ENCODE measurements around the gene KRTAP5-7. TPM values are rescaled to one million over a fixed set of nuclear protein-coding genes. Genes with fewer than 3 reads are reported as not detected.

The KRTAP5-7 gene
- total RNA-seq, 1 experiment from 2014 or later: not detected

DNA sequence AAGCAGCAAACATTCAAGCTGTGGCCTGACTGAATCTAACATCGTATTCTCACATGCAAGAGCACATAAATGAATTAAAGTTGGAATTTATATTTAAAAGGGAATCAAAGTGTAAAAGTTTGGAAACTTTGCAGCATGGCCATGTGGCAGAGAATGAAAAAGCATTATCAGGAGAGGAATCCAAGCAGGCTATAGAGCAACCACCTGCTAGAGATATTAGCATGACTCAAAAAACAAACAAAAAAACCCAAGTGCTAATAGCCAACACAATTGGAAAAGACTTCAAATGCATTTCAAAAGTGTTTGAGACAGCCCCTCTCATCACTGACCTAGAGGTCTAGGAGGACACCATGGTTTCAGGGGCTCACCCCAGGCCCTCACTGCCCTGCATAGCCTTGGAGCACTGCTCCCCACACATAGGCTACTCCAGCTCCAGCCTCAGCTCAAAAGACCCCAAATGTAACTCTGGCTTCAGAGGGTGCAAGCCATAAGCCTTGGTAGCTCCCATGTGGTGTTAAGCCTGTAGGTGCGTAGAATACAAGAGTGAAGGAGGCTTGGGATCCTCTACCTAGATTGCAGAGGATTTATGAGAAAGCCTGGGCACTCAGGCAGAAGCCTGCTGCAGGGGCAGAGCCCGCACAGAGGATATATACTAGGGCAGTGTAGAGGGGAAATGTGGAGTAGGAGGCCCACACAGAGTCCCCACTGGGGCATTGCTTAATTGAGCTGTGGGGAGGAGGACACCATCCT is 1.7 kb upstream of the KRTAP5-7 start:
- Mint-ChIP-seq H3K27me3 (ENCODE audit: insufficient read depth, unreplicated experiment) (no peaks in the 10 kb centered on the region), H3K36me3 (ENCODE audit: insufficient read depth, unreplicated experiment) (no peaks in the 10 kb centered on the region), H3K4me3 (ENCODE audit: unreplicated experiment) (no peak overlapping the region), H3K9me3 (ENCODE audit: unreplicated experiment) (no peaks in the 10 kb centered on the region), H3K27ac (ENCODE audit: low read depth, unreplicated experiment) (no peak overlapping the region), H3K4me1 (ENCODE audit: insufficient read depth, unreplicated experiment) (no peaks in the 10 kb centered on the region)
- ChIA-PET POLR2A (no interaction called here), CTCF (no interaction called here)
- no peak for TF ChIP-seq CTCF (IDR thresholded peaks at IDR 0.05; ENCODE audit: unreplicated experiment)
- BruUV-seq (replicated peaks): no TSS peak
- no peak for DNase-seq (ENCODE audit: unreplicated experiment)
- intact Hi-C loops (cut with micrococcal nuclease): no loop called here

- Mint-ChIP-seq H3K9me3 (ENCODE audit: unreplicated experiment) (no peaks in the 10 kb centered on the region), H3K27me3 (ENCODE audit: insufficient read depth, unreplicated experiment) (no peaks in the 10 kb centered on the region), H3K27ac (ENCODE audit: low read depth, unreplicated experiment) (no peak overlapping the region), H3K36me3 (ENCODE audit: insufficient read depth, unreplicated experiment) (no peaks in the 10 kb centered on the region), H3K4me3 (ENCODE audit: unreplicated experiment) (no peak overlapping the region), H3K4me1 (ENCODE audit: insufficient read depth, unreplicated experiment) (no peaks in the 10 kb centered on the region)
- intact Hi-C loops (cut with micrococcal nuclease): no loop called here
- BruUV-seq (replicated peaks): no TSS peak
- TF ChIP-seq CTCF (IDR thresholded peaks at IDR 0.05; ENCODE audit: unreplicated experiment): no peak
- ChIA-PET CTCF (no interaction called here), POLR2A (no interaction called here)
- DNase-seq (ENCODE audit: unreplicated experiment): no peak
These were observed 1.1 kb upstream of the KRTAP5-7 start for GRCh38 chr11:71525938-71526495.

GRCh38 chr11:71527576-71528210 is 626 bp downstream of the KRTAP5-7 start:
- intact Hi-C loops (cut with micrococcal nuclease): no loop called here
- H3K4me3 Mint-ChIP-seq (ENCODE audit: unreplicated experiment): no peak overlapping the region
- H3K27me3 Mint-ChIP-seq (ENCODE audit: insufficient read depth, unreplicated experiment): no peaks in the 10 kb centered on the region
- H3K36me3 Mint-ChIP-seq (ENCODE audit: insufficient read depth, unreplicated experiment): no peaks in the 10 kb centered on the region
- no TSS peak for BruUV-seq (replicated peaks)
- H3K27ac Mint-ChIP-seq (ENCODE audit: low read depth, unreplicated experiment): no peak overlapping the region
- no peak for TF ChIP-seq CTCF (IDR thresholded peaks at IDR 0.05; ENCODE audit: unreplicated experiment)
- no peaks in the 10 kb centered on the region for H3K4me1 Mint-ChIP-seq (ENCODE audit: insufficient read depth, unreplicated experiment)
- no peak for DNase-seq (ENCODE audit: unreplicated experiment)
- CTCF ChIA-PET: no interaction called here
- POLR2A ChIA-PET: no interaction called here
- H3K9me3 Mint-ChIP-seq (ENCODE audit: unreplicated experiment): no peaks in the 10 kb centered on the region

- TF ChIP-seq CTCF (IDR thresholded peaks at IDR 0.05; ENCODE audit: unreplicated experiment): no peak
- no peaks in the 10 kb centered on the region for H3K9me3 Mint-ChIP-seq (ENCODE audit: unreplicated experiment)
- no peak overlapping the region for H3K4me3 Mint-ChIP-seq (ENCODE audit: unreplicated experiment)
- POLR2A ChIA-PET: no interaction called here
- no peak overlapping the region for H3K27ac Mint-ChIP-seq (ENCODE audit: low read depth, unreplicated experiment)
- intact Hi-C loops (cut with micrococcal nuclease): no loop called here
- H3K27me3 Mint-ChIP-seq (ENCODE audit: insufficient read depth, unreplicated experiment): no peaks in the 10 kb centered on the region
- DNase-seq (ENCODE audit: unreplicated experiment): no peak
- no peaks in the 10 kb centered on the region for H3K36me3 Mint-ChIP-seq (ENCODE audit: insufficient read depth, unreplicated experiment)
- BruUV-seq (replicated peaks): no TSS peak
- CTCF ChIA-PET: no interaction called here
- no peaks in the 10 kb centered on the region for H3K4me1 Mint-ChIP-seq (ENCODE audit: insufficient read depth, unreplicated experiment)
These were observed 3.5 kb downstream of the KRTAP5-7 start for GRCh38 chr11:71530602-71531001.

Data from MCF 10A (cell line).